NCI-H1092 treated with DMSO at 0.1 percent for 48 hours (cell line): ENCODE results near the gene STARD3NL.
"Not testable (repeated sequence)": the region's sequence is repeated elsewhere in the genome, so short reads cannot be mapped to it uniquely, and the experiment has no call there.

Experiments
- DNase-seq: peaks from one replicate; lab custom pipeline; 2025; lab: John Stamatoyannopoulos, UW

The STARD3NL gene

GRCh38 chr7:38223306-38223705 lies 45.3 kb downstream of the STARD3NL start:
- no peak for DNase-seq

DNA sequence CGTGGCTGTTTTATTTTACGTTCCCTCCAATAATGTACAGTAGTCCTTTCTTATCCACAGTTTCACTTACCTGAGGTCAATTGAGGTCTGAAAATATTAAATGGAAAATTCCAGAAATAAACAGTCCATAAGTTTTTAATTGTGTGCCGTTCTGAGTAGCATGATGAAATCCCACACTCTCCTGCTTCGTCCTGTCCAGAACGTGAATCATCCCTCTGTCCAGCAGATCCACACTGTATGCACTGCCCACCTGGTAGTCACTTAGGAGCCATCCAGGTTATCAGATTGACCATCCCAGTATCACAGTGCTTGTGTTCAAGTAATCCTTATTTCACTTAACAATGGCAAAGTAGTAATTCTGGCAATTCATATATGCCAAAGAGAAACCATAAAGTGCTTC lies 46.3 kb downstream of the STARD3NL start:
- DNase-seq: no peak

DNA sequence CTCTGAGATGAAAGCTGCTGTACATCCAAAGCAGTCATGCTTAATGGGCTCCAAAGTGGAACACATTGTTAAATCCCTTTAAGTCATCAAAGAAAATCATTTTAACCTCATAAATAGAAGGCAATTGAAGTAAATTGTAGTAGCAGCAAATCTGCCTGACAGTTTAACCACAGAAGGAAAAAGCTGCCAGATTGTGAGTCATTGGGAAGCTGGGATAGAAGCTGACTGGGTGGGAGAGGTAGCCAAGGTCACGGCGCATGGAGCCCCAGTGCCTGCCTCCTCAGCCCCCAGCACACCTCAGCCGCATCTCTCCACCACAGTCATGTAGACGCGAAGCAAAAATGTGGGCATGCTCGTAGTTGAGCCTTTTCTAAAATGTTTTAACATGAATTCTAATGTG lies 51.3 kb downstream of the STARD3NL start:
- DNase-seq: no peak

DNA sequence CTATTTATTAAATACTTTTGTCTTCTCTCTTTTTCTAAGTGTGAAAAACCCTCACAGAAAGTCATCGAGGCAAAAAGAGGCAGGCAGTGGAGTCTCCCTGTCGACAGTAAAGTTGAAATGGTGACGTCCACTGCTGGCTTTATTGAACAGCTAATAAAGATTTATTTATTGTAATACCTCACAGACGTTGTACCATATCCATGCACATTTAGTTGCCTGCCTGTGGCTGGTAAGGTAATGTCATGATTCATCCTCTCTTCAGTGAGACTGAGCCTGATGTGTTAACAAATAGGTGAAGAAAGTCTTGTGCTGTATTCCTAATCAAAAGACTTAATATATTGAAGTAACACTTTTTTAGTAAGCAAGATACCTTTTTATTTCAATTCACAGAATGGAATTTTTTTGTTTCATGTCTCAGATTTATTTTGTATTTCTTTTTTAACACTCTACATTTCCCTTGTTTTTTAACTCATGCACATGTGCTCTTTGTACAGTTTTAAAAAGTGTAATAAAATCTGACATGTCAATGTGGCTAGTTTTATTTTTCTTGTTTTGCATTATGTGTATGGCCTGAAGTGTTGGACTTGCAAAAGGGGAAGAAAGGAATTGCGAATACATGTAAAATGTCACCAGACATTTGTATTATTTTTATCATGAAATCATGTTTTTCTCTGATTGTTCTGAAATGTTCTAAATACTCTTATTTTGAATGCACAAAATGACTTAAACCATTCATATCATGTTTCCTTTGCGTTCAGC lies 52.0 kb downstream of the STARD3NL start:
- no peak for DNase-seq

GRCh38 chr7:38232502-38233366 lies 54.7 kb downstream of the STARD3NL start:
- no peak for DNase-seq

DNA sequence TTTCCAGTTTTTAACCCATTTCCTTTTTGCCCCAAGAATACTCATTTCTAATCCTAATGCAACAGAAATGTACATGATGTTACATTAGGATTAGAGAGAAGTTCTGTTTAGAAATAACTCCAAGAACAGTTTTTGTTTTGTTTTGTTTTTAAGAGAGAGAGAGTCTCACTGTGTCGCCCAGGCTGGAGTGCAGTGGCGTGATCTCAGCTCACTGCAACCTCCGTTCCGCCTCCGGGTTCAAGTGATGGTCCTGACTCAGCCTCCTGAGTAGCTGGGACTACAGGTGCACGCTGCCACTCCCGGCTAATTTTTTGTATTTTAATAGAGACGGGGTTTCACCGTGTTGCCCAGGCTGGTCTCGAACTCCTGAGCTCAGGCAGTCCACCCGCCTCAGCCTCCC lies 56.7 kb downstream of the STARD3NL start:
- not testable (repeated sequence) for DNase-seq

- DNase-seq: no peak
Measured at GRCh38 chr7:38235606-38236005, 57.6 kb downstream of the STARD3NL start.

- not testable (repeated sequence) for DNase-seq
Measured at GRCh38 chr7:38239129-38239528, 61.1 kb downstream of the STARD3NL start.

DNA sequence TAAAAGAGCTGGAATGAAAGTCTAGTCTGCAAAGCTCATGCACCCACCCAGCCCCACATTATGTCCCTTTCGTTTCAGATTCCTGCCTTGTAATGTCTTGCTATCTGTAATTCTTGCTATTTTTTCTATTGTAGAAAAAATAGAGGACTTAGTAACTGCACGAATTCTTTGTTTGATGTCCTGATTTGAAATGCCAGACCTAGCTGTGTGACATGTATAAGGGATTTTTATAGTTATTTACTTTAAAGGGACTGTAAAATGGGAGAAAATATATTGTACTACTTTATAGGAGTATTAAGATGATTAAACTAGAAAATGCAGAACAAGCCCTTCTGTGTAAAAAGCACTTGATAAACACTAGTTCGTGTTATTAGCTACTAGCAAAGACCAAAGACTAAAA lies 63.0 kb downstream of the STARD3NL start:
- no peak for DNase-seq

DNA sequence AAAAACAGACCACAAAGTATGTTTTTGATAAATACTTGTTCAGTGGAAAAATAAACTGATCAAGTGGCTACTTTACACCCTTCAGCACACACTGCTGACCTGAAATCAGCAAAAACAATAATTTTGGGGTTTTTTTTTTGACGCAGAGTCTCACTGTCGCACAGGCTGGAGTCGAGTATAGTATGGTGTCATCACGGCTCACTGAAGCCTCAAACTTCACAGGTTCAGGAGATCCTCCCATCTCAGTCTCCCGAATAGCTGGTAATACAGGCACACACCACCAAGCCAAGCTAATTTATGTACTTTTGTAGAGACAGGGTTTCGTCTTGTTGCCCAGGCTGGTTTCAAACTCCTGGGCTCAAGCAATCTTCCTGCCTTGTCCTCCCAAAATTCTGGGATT lies 64.8 kb downstream of the STARD3NL start:
- no peak for DNase-seq

- not testable (repeated sequence) for DNase-seq
Measured at GRCh38 chr7:38243345-38243744, 65.3 kb downstream of the STARD3NL start.

DNA sequence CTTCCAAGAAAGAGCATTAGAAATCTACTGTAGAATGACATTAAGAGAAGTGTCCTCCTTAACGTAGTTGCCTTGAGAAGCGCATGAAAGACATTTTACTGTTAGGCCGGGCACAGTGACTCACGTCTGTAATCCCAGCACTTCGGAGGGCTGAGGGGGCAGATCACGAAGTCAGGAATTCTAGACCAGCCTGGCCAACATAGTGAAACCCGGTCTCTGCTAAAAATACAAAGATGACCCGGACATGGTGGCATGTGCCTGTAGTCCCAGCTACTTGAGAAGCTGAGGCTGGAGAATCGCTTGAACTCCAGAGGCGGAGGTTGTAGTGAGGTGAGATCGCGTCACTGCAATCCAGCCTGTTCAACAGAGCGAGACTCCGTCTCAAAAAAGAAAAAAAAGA lies 66.5 kb downstream of the STARD3NL start:
- DNase-seq: no peak

GRCh38 chr7:38245409-38245977 lies 67.4 kb downstream of the STARD3NL start:
- no peak for DNase-seq

DNA sequence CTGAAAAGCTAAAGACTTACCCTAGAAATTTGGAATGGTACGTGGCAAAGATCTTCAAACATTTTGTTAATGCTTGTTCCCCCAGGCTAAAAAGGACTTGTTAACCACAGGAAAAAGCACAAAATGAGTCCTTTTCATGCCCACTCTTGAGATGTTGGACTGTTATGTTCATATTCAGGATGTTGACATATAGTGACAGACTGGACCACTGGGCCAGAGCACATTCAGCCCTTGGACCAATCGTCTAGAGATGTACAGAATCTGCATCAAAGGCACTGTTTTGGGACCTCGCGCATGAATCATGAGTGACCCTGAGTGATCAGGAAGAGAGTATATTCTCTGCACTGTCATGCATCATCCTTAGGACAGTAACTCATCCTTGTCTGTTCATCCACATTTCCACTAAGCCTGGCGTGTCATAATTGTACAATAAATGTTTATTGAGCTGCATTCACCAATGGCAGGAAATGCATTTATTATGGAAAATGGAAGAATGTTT lies 70.1 kb downstream of the STARD3NL start:
- no peak for DNase-seq

- not testable (repeated sequence) for DNase-seq
Measured at GRCh38 chr7:38249849-38250248, 71.8 kb downstream of the STARD3NL start.

GRCh38 chr7:38257350-38257677 lies 79.3 kb downstream of the STARD3NL start:
- DNase-seq: no peak

- DNase-seq: not testable (repeated sequence)
Measured at GRCh38 chr7:38259157-38259556, 81.1 kb downstream of the STARD3NL start.

- not testable (repeated sequence) for DNase-seq
Measured at GRCh38 chr7:38261601-38262000, 83.6 kb downstream of the STARD3NL start.

- not testable (repeated sequence) for DNase-seq
Measured at GRCh38 chr7:38262026-38262425, 84.0 kb downstream of the STARD3NL start.

DNA sequence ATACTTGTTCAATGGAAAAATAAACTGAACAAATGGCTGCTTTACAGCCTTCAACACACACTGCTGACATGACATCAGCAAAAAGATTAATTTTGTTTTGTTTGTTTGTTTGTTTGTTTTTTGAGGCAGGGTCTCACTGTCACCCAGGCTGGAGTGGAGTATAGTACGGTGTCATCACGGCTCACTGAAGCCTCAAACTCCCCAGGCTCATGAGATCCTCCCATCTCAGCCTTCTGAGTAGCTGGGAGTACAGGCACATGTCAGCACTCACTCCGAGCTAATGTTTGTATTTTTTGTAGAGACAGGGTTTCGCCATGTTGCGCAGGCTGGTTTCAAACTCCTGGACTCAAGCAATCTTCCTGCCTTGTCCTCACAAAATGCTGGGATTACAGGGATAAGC lies 84.5 kb downstream of the STARD3NL start:
- DNase-seq: no peak

DNA sequence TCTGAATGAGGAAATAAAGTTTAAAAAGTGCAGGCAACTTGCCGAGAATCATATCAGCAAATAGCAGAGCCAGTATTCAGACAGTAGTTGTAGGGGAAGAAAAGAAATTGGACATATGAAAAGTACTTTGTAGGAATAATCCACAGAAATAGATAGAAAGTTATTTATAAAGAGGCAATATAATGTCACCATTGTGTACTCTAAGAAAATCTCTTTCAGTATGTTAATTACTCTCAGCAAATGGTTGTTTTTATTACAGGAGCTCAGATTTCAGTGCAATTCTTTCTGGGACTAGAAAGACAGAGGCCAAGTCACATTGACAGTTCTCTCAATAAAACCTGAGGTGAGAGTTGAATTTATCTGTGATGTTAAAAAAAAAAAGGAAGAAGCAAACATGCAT lies 85.2 kb downstream of the STARD3NL start:
- DNase-seq: not testable (repeated sequence)

GRCh38 chr7:38264602-38265001 lies 86.6 kb downstream of the STARD3NL start:
- not testable (repeated sequence) for DNase-seq

- DNase-seq: not testable (repeated sequence)
Measured at GRCh38 chr7:38265958-38266357, 87.9 kb downstream of the STARD3NL start.
